Tibial nerve (tissue), 4 donors: Measurements from ENCODE around the gene UBE2R2. TPM values are rescaled to one million over a fixed set of nuclear protein-coding genes. Genes with fewer than 3 reads are reported as not detected.

Experiments used
- DNase-seq, 2 donors: peaks; one replicate each; pipeline ENCODE4 v3.0.0-alpha.2; 2019; ENCODE audit warnings: low spot score in 2 of 2
- H3K27ac ChIP-seq, 4 donors: fragments of 200-600 bp; sonication (generic) in 3 of 4; one replicate each; pipeline ENCODE4 v1.5.1; 2017 to 2019; ENCODE audit warnings: mild to moderate bottlenecking in 1 of 4
- H3K27me3 ChIP-seq, 2 donors: fragments of 200-600 bp; sonication (generic) in 1 of 2; one replicate each; pipeline versions ENCODE4 v1.5.1 to v1.6.0; 2017 to 2019
- H3K36me3 ChIP-seq, 3 donors: fragments of 200-600 bp; sonication (generic); one replicate each; pipeline ENCODE4 v1.5.1; 2018 to 2019
- H3K4me1 ChIP-seq, 4 donors: fragments of 200-600 bp; sonication (generic) in 3 of 4; one replicate each; pipeline ENCODE4 v1.5.1; 2017 to 2019
- H3K4me3 ChIP-seq, 4 donors: fragments of 200-600 bp; sonication (generic) in 3 of 4; one replicate each; pipeline ENCODE4 v1.5.1; 2017 to 2019; ENCODE audit warnings: mild to moderate bottlenecking in 1 of 4, moderate library complexity in 1 of 4
- H3K9me3 ChIP-seq, 4 donors: fragments of 200-600 bp; sonication (generic) in 3 of 4; one replicate each; pipeline ENCODE4 v1.5.1; 2017 to 2019
- CTCF ChIP-seq, 5 experiments: fragments of 200-600 bp in 3 of 5; fragments of 450-650 bp in 2 of 5; sonication (generic) in 3 of 5; IDR thresholded peaks; one replicate each; pipeline ENCODE4 v1.5.1; 2016 to 2019; ENCODE audit warnings: antibody characterized with exemption in 5 of 5, mild to moderate bottlenecking in 3 of 5, moderate library complexity in 2 of 5
- EP300 ChIP-seq, 2 donors: sonication (generic); formaldehyde crosslinking; IDR thresholded peaks; one replicate each; pipeline ENCODE4 v1.6.1; 2017; ENCODE audit warnings: antibody characterized with exemption in 2 of 2, mild to moderate bottlenecking in 1 of 2
- POLR2A ChIP-seq, 2 donors: fragments of 450-650 bp; IDR thresholded peaks; one replicate each; pipeline ENCODE4 v1.6.1; 2017; ENCODE audit warnings: antibody characterized with exemption in 2 of 2, mild to moderate bottlenecking in 2 of 2, moderate library complexity in 2 of 2
- WGBS, 2 donors: methylation state at CpG; one replicate each; pipeline ENCODE4 v1.1.5; 2018; 5-methylcytosine and 5-hydroxymethylcytosine counted together
- small RNA-seq: library from RNA; depleted of rRNA; stranded (forward); fragments of <200 nt; gene quantifications from one replicate; pipeline ENCODE3, GENCODE V24; 2016
- total RNA-seq, 4 donors: library from RNA; depleted of rRNA; stranded (reverse); fragments of >200 nt; gene quantifications; one replicate each; pipeline ENCODE4 v1.1.0, GENCODE V29; 2016

UBE2R2 gene
- total RNA-seq, 4 donors from 2014 or later = 23.2 to 28.4 (median 25.9) TPM

GRCh38 chr9:33964086-33964768 lies 147.3 kb downstream of the UBE2R2 start:
- H3K9me3 ChIP-seq = no peaks in the 10 kb centered on the region
- no peak for DNase-seq
- WGBS, 2 donors = 94% methylated on average over 2 of the region's 2 CpGs
- H3K27me3 ChIP-seq = no peaks in the 10 kb centered on the region
- TF ChIP-seq EP300 (IDR thresholded peaks at IDR 0.05) = no peak
- TF ChIP-seq POLR2A (IDR thresholded peaks at IDR 0.05) = no peak
- no peak for TF ChIP-seq CTCF (IDR thresholded peaks at IDR 0.05)
- H3K4me3 ChIP-seq = no peak overlapping the region
- H3K4me1 ChIP-seq = no peaks in the 10 kb centered on the region
- H3K27ac ChIP-seq = no peak overlapping the region
- peaks cover 0 to 28% (median 0%) of the 10 kb centered on the region in 3 donors for H3K36me3 ChIP-seq

Small RNA genes within 50 kb of the gene (small RNA-seq; reads per million reads assigned to genes)
- gene RF00019 = not detected
- not detected for gene RNU4ATAC11P
- 31.7 reads per million, percentile 94 among the genes with 10 or more reads in this experiment for gene SNORD121A
- gene SNORD121B = not detected

Other genes starting within 250 kb of the UBE2R2 start
- not detected for gene PRSS3, start 21.6 kb upstream of the UBE2R2 start, total RNA-seq
- 10 to 100 TPM; 29.7 to 36.9 (median 34.3) TPM for gene UBAP2, start 231.7 kb downstream of the UBE2R2 start, total RNA-seq